HEK293 (cell line): ENCODE results near the gene KLHL13.

Experiments used
- CTCF ChIA-PET: fragments of 350-600 bp; formaldehyde crosslinking; extraction: SDS; loops from one replicate; lab custom pipeline; 2021; ENCODE audit warnings: antibody characterized with exemption; lab: Yijun Ruan, JAX
- POLR2A ChIA-PET: fragments of 300-600 bp; formaldehyde crosslinking; extraction: SDS; loops from one replicate; lab custom pipeline; 2020; ENCODE audit warnings: antibody characterized with exemption, inconsistent platforms; lab: Yijun Ruan, JAX
- H3K27ac ChIP-seq: fragments of 200-500 bp; sonication (Bioruptor generic); 2 replicates; pipeline ENCODE4 v1.5.1; 2014; ENCODE audit warnings: low read depth, low read length, control low read depth, inconsistent platforms; ENCODE audit errors: extremely low read depth
- H3K36me3 ChIP-seq, 2 experiments: fragments of 200-500 bp in 1 of 2; sonication (Bioruptor generic) in 1 of 2; 1 replicate in 1 of 2; 2 replicates in 1 of 2; pipeline ENCODE4 v1.5.1; 2014 to 2017; ENCODE audit warnings: inconsistent platforms in 2 of 2, low read length in 2 of 2; ENCODE audit not compliant: control insufficient read depth in 2 of 2, insufficient read depth in 1 of 2
- H3K4me1 ChIP-seq: fragments of 200-500 bp; sonication (Bioruptor generic); 2 replicates; pipeline ENCODE4 v1.5.1; 2014; ENCODE audit warnings: mild to moderate bottlenecking, low read length, inconsistent platforms; ENCODE audit not compliant: control insufficient read depth, insufficient read depth
- H3K4me3 ChIP-seq: 2 replicates; pipeline ENCODE4 v1.5.1; 2011; ENCODE audit warnings: low read depth, mild to moderate bottlenecking, control low read depth, low read length, moderate library complexity
- H3K9me3 ChIP-seq: fragments of 200-500 bp; sonication (Bioruptor generic); 2 replicates; pipeline ENCODE4 v1.5.1; 2014; ENCODE audit warnings: low read depth, low read length, inconsistent platforms; ENCODE audit not compliant: control insufficient read depth, insufficient read depth
- GLI4 ChIP-seq: fragments of 450-650 bp; formaldehyde crosslinking; IDR thresholded peaks from 2 replicates; pipeline ENCODE4 v1.5.1; 2016; ENCODE audit warnings: missing biosample characterization, missing genetic modification characterization
- HOXC10 ChIP-seq: sonication (generic); formaldehyde crosslinking; IDR thresholded peaks from 2 replicates; pipeline ENCODE4 v1.8.1; 2023; ENCODE audit warnings: mild to moderate bottlenecking, missing genetic modification reagents
- YY1 ChIP-seq: fragments of 450-650 bp; formaldehyde crosslinking; IDR thresholded peaks from 2 replicates; pipeline ENCODE4 v1.5.1; 2018; ENCODE audit warnings: missing biosample characterization, missing genetic modification characterization
- ZIC2 ChIP-seq: fragments of 450-650 bp; formaldehyde crosslinking; IDR thresholded peaks from 2 replicates; pipeline ENCODE4 v1.5.1; 2016; ENCODE audit warnings: missing biosample characterization, missing genetic modification characterization
- ZNF10 ChIP-seq: fragments of 450-650 bp; formaldehyde crosslinking; IDR thresholded peaks from 2 replicates; pipeline ENCODE4 v1.5.1; 2017; ENCODE audit warnings: missing biosample characterization, missing genetic modification characterization
- ZNF132 ChIP-seq: fragments of 450-650 bp; formaldehyde crosslinking; IDR thresholded peaks from 2 replicates; pipeline ENCODE4 v1.5.1; 2017; ENCODE audit warnings: missing biosample characterization, missing genetic modification characterization, borderline replicate concordance
- ZNF138 ChIP-seq: fragments of 450-650 bp; formaldehyde crosslinking; IDR thresholded peaks from 2 replicates; pipeline ENCODE4 v1.5.1; 2016; ENCODE audit warnings: missing biosample characterization, missing genetic modification characterization, borderline replicate concordance
- ZNF146 ChIP-seq: fragments of 450-650 bp; formaldehyde crosslinking; IDR thresholded peaks from 2 replicates; pipeline ENCODE4 v1.5.1; 2016; ENCODE audit warnings: missing biosample characterization, missing genetic modification characterization
- ZNF366 ChIP-seq: fragments of 450-650 bp; formaldehyde crosslinking; conservative IDR thresholded peaks from 2 replicates; pipeline ENCODE4 v1.5.1; 2016; ENCODE audit warnings: missing biosample characterization, missing genetic modification characterization
- ZNF558 ChIP-seq: fragments of 450-650 bp; formaldehyde crosslinking; IDR thresholded peaks from 2 replicates; pipeline ENCODE4 v1.5.1; 2016; ENCODE audit warnings: missing biosample characterization, missing genetic modification characterization
- ZNF561 ChIP-seq: fragments of 450-650 bp; IDR thresholded peaks from 2 replicates; pipeline ENCODE4 v1.5.1; 2018; ENCODE audit warnings: missing biosample characterization, missing genetic modification characterization, borderline replicate concordance
- ZNF76 ChIP-seq: fragments of 450-650 bp; formaldehyde crosslinking; IDR thresholded peaks from 2 replicates; pipeline ENCODE4; 2016; ENCODE audit warnings: low read depth, missing biosample characterization, missing genetic modification characterization, borderline replicate concordance
- ZNF785 ChIP-seq: fragments of 450-650 bp; formaldehyde crosslinking; IDR thresholded peaks from 2 replicates; pipeline ENCODE4 v1.5.1; 2016; ENCODE audit warnings: missing biosample characterization, missing genetic modification characterization
- ZNF792 ChIP-seq: fragments of 450-650 bp; formaldehyde crosslinking; IDR thresholded peaks from 2 replicates; pipeline ENCODE4 v1.5.1; 2016; ENCODE audit warnings: missing biosample characterization, missing genetic modification characterization
- ZSCAN16 ChIP-seq: fragments of 450-650 bp; formaldehyde crosslinking; IDR thresholded peaks from 2 replicates; pipeline ENCODE4 v1.5.1; 2016; ENCODE audit warnings: missing biosample characterization, missing genetic modification characterization
- TF ChIP-seq, protein P1 (sequence below): fragments of 450-650 bp; formaldehyde crosslinking; IDR thresholded peaks from 2 replicates; pipeline ENCODE4 v1.5.1; 2017; ENCODE audit warnings: missing biosample characterization, missing genetic modification characterization
- TF ChIP-seq, protein P2 (sequence below): fragments of 450-650 bp; formaldehyde crosslinking; IDR thresholded peaks from 2 replicates; pipeline ENCODE4 v1.5.1; 2016; ENCODE audit warnings: missing biosample characterization, missing genetic modification characterization, borderline replicate concordance
- TF ChIP-seq, protein P3 (sequence below): fragments of 450-650 bp; formaldehyde crosslinking; IDR thresholded peaks from 2 replicates; pipeline ENCODE4 v1.5.1; 2016; ENCODE audit warnings: missing biosample characterization, missing genetic modification characterization, borderline replicate concordance
- TF ChIP-seq, protein P4 (sequence below): fragments of 450-650 bp; formaldehyde crosslinking; IDR thresholded peaks from 2 replicates; pipeline ENCODE4 v1.5.1; 2016; ENCODE audit warnings: missing biosample characterization, missing genetic modification characterization
- TF ChIP-seq, protein P5 (sequence below): fragments of 450-650 bp; formaldehyde crosslinking; IDR thresholded peaks from 2 replicates; pipeline ENCODE4; 2016; ENCODE audit warnings: missing biosample characterization, missing genetic modification characterization
- TF ChIP-seq, protein P6 (sequence below): fragments of 450-650 bp; formaldehyde crosslinking; IDR thresholded peaks from 2 replicates; pipeline ENCODE4 v1.5.1; 2016; ENCODE audit warnings: missing biosample characterization, missing genetic modification characterization

KLHL13 gene

GRCh38 chrX:118156953-118157608, 40.5 kb upstream of the KLHL13 start:
- H3K9me3 ChIP-seq, result no peaks in the 10 kb centered on the region

GRCh38 chrX:118156254-118156952, 39.8 kb upstream of the KLHL13 start:
- no peak overlapping the region for H3K27ac ChIP-seq
- CTCF ChIA-PET, result no interaction called here
- H3K4me1 ChIP-seq, result no peaks in the 10 kb centered on the region
- H3K9me3 ChIP-seq, result no peaks in the 10 kb centered on the region
- no peak overlapping the region for H3K4me3 ChIP-seq
- H3K36me3 ChIP-seq, result no peaks in the 10 kb centered on the region
- POLR2A ChIA-PET, result no interaction called here
- no peak for TF ChIP-seq ZNF558
- no peak for TF ChIP-seq ZNF561 (tag by site-specific recombination)
- no peak for TF ChIP-seq YY1
- TF ChIP-seq ZNF76 (tag by site-specific recombination), result no peak
- TF ChIP-seq, protein P1, sequence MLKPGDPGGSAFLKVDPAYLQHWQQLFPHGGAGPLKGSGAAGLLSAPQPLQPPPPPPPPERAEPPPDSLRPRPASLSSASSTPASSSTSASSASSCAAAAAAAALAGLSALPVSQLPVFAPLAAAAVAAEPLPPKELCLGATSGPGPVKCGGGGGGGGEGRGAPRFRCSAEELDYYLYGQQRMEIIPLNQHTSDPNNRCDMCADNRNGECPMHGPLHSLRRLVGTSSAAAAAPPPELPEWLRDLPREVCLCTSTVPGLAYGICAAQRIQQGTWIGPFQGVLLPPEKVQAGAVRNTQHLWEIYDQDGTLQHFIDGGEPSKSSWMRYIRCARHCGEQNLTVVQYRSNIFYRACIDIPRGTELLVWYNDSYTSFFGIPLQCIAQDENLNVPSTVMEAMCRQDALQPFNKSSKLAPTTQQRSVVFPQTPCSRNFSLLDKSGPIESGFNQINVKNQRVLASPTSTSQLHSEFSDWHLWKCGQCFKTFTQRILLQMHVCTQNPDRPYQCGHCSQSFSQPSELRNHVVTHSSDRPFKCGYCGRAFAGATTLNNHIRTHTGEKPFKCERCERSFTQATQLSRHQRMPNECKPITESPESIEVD (tag by site-specific recombination), result no peak
- TF ChIP-seq, protein P2, sequence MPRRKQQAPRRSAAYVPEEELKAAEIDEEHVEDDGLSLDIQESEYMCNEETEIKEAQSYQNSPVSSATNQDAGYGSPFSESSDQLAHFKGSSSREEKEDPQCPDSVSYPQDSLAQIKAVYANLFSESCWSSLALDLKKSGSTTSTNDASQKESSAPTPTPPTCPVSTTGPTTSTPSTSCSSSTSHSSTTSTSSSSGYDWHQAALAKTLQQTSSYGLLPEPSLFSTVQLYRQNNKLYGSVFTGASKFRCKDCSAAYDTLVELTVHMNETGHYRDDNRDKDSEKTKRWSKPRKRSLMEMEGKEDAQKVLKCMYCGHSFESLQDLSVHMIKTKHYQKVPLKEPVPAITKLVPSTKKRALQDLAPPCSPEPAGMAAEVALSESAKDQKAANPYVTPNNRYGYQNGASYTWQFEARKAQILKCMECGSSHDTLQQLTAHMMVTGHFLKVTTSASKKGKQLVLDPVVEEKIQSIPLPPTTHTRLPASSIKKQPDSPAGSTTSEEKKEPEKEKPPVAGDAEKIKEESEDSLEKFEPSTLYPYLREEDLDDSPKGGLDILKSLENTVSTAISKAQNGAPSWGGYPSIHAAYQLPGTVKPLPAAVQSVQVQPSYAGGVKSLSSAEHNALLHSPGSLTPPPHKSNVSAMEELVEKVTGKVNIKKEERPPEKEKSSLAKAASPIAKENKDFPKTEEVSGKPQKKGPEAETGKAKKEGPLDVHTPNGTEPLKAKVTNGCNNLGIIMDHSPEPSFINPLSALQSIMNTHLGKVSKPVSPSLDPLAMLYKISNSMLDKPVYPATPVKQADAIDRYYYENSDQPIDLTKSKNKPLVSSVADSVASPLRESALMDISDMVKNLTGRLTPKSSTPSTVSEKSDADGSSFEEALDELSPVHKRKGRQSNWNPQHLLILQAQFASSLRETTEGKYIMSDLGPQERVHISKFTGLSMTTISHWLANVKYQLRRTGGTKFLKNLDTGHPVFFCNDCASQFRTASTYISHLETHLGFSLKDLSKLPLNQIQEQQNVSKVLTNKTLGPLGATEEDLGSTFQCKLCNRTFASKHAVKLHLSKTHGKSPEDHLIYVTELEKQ (tag by site-specific recombination), result no peak
- TF ChIP-seq, protein P3, sequence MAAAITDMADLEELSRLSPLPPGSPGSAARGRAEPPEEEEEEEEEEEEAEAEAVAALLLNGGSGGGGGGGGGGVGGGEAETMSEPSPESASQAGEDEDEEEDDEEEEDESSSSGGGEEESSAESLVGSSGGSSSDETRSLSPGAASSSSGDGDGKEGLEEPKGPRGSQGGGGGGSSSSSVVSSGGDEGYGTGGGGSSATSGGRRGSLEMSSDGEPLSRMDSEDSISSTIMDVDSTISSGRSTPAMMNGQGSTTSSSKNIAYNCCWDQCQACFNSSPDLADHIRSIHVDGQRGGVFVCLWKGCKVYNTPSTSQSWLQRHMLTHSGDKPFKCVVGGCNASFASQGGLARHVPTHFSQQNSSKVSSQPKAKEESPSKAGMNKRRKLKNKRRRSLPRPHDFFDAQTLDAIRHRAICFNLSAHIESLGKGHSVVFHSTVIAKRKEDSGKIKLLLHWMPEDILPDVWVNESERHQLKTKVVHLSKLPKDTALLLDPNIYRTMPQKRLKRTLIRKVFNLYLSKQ, result no peak
- TF ChIP-seq ZNF792 (tag by site-specific recombination), result no peak
- no peak for TF ChIP-seq HOXC10 (CRISPR knock-in tag)
- TF ChIP-seq, protein P4, sequence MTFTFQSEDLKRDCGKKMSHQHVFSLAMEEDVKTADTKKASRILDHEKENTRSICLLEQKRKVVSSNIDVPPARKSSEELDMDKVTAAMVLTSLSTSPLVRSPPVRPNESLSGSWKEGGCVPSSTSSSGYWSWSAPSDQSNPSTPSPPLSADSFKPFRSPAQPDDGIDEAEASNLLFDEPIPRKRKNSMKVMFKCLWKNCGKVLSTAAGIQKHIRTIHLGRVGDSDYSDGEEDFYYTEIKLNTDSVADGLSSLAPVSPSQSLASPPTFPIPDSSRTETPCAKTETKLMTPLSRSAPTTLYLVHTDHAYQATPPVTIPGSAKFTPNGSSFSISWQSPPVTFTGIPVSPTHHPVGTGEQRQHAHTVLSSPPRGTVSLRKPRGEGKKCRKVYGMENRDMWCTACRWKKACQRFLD (tag by site-specific recombination), result no peak

More at GRCh38 chrX:118156953-118157608, 40.5 kb upstream of the KLHL13 start:
- Histone ChIP-seq H3K27ac (no peak overlapping the region), H3K4me1 (no peaks in the 10 kb centered on the region), H3K4me3 (no peak overlapping the region), H3K36me3 (no peaks in the 10 kb centered on the region)
- ChIA-PET CTCF (no interaction called here), POLR2A (no interaction called here)
- TF ChIP-seq ZNF146 (tag by site-specific recombination) (no peak), ZNF138 (tag by site-specific recombination) (no peak), GLI4 (tag by site-specific recombination) (no peak), ZNF10 (no peak), ZNF366 (tag by site-specific recombination) (no peak), ZNF785 (tag by site-specific recombination) (no peak), ZSCAN16 (tag by site-specific recombination) (no peak), ZNF132 (tag by site-specific recombination) (no peak), ZIC2 (no peak)
- TF ChIP-seq, protein P4 (tag by site-specific recombination), result no peak
- TF ChIP-seq, protein P5, sequence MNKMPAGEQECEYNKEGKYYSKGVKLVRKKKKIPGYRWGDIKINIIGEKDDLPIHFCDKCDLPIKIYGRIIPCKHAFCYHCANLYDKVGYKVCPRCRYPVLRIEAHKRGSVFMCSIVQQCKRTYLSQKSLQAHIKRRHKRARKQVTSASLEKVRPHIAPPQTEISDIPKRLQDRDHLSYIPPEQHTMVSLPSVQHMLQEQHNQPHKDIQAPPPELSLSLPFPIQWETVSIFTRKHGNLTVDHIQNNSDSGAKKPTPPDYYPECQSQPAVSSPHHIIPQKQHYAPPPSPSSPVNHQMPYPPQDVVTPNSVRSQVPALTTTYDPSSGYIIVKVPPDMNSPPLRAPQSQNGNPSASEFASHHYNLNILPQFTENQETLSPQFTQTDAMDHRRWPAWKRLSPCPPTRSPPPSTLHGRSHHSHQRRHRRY (tag by site-specific recombination), result no peak
- TF ChIP-seq, protein P6, sequence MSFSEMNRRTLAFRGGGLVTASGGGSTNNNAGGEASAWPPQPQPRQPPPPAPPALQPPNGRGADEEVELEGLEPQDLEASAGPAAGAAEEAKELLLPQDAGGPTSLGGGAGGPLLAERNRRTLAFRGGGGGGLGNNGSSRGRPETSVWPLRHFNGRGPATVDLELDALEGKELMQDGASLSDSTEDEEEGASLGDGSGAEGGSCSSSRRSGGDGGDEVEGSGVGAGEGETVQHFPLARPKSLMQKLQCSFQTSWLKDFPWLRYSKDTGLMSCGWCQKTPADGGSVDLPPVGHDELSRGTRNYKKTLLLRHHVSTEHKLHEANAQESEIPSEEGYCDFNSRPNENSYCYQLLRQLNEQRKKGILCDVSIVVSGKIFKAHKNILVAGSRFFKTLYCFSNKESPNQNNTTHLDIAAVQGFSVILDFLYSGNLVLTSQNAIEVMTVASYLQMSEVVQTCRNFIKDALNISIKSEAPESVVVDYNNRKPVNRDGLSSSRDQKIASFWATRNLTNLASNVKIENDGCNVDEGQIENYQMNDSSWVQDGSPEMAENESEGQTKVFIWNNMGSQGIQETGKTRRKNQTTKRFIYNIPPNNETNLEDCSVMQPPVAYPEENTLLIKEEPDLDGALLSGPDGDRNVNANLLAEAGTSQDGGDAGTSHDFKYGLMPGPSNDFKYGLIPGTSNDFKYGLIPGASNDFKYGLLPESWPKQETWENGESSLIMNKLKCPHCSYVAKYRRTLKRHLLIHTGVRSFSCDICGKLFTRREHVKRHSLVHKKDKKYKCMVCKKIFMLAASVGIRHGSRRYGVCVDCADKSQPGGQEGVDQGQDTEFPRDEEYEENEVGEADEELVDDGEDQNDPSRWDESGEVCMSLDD (tag by site-specific recombination), result no peak
